KG1 (cell line): ENCODE data around the gene KCNIP2.
"Not testable (repeated sequence)": the region's sequence is repeated elsewhere in the genome, so short reads cannot be mapped to it uniquely, and the experiment has no call there.

Experiments
- DNase-seq: peaks from one replicate; lab custom pipeline; 2025; lab: John Stamatoyannopoulos, UW

Gene KCNIP2

DNA sequence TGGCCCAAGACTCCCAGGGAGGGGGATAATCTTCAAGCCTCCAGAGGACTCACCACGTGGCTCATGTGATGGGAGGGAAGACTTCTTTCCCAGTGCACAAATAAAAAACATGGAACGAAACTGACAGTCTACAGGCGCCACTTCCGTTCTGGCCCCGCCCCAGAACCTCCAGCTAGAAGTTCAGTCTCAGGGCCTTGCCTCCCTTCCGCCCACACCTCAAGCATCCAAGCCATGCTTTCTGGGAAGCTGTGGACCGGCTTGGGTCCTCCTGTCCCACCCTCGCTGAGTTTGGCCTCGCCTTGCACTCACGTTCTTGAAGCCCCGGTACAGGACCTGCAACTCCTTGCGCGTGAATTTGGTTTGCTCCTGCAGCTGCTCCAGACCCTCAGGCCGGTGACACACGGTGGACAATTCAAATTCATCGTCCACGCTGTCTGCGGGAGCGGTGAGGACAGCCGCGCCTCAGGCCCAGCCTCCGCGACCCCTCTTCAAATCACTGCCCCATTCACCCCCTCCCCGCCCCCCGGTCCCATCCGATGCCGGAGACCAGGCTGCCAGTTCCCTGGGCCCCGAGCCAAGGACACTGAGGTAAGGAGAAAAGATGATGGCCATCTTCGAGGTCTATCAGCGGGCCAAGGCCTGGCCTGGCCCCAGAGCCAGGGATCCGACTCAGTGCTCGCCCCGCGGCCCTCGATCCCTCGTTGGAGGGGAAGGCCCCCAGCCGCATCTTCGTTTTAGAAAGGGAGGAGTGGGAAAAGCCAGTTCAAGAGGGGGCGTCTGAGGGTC is 14.6 kb downstream of the KCNIP2 start:
- no peak for DNase-seq

DNA sequence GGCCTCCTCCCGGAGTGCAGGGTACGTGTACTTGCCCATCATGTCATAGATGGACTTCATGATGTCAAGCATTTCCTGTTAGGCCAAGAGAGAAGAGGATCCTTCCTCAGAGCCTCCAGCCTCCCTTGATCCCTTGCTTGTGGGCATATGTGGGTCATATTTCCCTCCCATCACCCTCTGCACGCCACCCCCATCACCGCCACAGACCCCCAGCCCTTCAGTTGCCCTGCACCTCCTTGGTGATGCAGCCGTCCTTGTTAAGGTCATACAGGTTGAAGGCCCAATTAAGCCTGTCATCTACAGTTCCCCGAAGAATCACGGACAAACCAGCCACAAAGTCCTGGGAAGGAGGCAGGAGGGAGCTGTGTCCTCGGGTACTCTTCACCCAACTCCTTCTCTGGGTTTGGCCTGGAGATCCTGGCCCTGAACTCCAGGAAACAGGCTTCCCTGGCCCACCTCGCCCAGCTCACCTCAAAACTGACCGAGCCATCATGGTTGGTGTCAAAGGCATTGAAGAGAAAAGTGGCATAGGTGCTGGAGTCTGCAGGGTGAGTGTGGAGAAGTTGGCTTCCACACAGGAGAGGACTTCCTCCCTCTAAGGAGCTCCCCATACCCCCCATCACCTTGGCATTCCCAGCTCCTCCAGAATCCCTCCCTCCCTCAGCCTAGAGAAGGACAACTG is 15.5 kb downstream of the KCNIP2 start:
- DNase-seq = no peak

- DNase-seq = no peak
Measured at GRCh38 chr10:101826852-101827434, 16.7 kb downstream of the KCNIP2 start.

DNA sequence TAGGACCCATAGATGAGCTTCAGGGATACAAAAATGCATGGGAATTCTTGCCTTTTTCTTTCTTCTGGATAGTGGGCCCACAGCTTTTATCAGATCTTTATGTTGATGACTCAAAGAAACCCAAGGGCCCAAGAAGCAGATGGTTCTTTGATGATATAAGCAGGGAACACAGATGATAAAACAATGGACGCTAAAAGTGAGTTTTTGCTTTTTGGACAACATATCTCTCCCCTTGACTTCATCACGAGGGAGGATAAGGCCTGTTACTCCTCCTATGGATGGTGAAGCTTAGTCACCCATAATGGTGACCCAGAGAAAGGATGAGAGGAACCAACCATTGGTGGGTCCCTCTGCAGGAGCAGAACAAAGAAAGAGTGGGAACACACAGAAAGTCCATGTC is 18.9 kb downstream of the KCNIP2 start:
- DNase-seq = no peak

DNA sequence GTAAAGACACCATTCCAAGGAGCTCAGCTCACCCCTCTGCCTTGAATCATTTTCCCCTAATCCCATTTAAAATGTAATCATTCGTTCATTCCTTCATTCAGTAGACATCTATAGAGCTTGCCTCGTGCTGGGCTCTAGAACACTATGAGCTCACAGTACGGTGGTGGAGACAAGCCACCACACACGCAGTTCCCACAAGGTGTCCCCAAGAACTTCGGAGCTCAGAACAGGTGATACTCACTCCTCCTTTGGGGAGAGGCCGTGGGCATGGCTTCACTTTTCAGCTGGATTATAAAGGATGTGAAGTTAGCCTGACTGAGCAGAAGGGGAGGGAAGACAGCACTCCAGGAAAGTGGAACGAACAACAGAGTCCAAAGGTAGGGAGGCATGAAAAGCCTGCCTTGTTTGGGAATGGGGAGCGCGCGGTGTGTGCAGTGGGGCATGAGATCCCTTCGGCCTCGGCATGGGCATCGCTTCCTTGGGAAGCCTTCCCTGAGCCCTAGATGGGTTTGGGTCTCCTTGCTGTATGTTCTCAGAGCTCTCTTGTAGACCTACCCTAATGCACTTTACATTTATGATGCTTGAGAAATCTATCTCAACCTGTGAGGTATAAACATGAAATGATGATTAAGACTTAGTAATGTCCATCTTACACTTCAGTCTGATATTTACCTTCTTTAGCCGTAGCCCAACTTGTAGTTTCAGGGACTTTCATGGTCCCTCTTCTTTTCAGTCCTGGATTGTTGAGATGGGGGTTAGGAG is 24.5 kb downstream of the KCNIP2 start:
- no peak for DNase-seq

- peak; percentile 99 for DNase-seq
Measured at GRCh38 chr10:101818119-101818871, 25.3 kb downstream of the KCNIP2 start, which contains the start of gene OGA. Gene OGA (minus strand): TSS chr10:101818444. CDS start chr10:101818022, 422 bp downstream.

DNA sequence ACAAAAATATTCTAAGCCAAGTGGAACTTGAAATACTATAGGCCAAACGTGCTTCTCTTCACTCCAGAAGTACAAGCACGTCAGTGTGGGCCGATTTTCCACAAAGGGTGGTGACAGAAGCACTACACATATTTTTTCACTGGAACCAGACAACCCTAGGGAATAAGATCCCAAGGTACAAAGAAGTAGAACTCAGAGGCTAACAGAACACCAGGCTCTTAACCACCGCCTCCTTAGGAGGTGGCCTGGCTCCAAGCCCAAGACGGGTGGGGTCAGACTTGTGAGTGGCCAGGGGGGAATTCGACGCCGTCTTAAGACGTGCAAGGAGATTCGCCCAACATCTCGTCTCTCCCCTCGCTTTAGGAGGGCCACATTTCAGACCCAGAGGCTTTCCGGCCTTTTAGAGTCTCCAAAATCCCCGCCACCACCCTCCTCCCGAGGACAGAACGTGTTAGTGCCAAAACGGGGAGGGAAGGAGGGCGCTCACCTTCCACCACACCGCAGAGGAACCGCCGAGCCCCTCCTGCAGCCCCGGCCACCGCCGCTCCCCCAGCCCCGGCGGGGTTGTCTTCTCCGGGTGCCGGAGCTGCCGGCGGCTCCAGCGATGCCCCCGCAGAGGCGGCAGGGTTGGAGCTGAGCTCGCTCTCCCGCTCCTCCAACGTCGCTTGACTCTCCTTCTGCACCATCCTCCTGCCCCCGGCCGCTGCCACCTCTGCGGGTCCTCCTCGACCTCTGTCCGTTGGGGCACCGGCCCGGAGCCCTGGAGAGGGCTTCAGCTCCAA is 26.1 kb downstream of the KCNIP2 start:
- peak; percentile 36 for DNase-seq

DNA sequence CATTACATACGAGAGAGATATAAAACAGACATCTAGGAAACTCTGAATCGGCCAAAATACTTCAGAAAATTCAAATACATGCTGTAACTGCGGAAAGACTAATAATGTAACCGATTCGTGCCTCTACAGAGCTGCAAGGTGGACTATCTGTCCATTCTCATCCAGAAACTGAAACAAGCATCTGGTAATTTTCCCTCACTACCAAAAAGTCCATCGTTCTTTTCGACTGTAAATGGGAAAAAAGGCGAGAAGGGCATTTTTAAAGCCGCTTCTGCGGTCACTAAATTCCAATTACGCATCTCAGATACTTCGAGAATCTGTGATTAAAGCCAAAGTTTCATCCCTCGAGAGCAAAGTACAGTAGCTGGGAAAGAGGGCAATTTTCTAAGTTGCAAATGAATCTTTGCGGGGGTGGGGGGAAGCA is 26.7 kb downstream of the KCNIP2 start:
- DNase-seq = no peak

- DNase-seq = no peak
Measured at GRCh38 chr10:101816376-101816775, 27.2 kb downstream of the KCNIP2 start.

GRCh38 chr10:101814466-101815071 is 29.0 kb downstream of the KCNIP2 start:
- no peak for DNase-seq

DNA sequence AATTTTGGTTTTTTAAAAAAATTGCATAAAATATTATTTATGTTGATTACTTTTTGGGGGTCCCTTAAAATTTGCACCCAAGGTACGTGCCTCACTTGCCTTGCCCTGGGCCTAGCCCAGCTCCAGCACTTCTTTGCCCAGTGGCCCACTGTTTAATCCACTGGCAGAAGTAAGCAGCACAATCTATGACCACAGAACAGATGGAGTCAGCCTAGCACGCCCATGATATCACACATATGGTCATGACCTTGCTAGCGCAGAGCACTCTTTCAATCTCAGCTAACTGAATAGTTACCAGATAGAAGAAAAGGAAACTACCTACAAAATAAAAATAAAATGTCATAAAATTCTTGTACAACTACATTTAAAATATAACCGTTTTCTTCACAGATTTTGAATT is 31.0 kb downstream of the KCNIP2 start:
- no peak for DNase-seq

DNA sequence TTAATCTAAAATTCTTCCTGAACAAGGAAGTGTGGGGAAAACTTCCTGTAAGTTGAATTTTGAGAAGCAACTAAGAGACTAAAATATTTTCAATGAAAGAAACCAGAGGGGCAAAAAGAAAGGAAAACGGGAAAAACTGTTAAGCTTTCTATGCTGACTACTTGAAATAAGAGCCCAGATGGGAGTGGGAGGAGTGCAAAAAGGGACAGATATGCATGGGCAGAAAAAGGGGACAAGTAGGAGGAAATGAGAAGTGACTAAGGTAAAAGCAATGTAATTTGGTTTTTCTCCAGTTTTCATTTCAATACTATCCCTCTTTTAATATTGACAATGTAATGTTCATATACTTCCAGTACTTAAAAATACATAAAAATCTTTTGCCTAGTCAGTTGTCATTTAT is 36.4 kb downstream of the KCNIP2 start:
- no peak for DNase-seq

DNA sequence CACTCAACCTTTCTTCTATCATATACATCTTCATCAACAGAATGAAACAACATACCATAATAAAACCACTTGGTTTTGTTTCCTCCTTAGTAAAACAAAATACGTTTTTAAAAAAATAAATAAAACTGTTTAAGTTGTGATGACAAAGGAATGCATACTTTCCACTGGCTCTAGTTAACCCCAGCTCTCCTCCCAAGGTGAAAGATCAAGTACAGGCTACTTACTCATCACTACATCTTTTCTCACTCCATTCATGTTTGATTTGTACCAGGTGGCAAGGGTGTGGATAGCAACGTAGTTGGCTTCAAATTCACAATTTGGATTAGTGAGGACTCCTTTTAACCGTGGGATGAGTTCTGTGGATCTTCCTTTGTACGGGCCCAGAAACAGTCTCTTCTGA is 40.1 kb downstream of the KCNIP2 start:
- no peak for DNase-seq

DNA sequence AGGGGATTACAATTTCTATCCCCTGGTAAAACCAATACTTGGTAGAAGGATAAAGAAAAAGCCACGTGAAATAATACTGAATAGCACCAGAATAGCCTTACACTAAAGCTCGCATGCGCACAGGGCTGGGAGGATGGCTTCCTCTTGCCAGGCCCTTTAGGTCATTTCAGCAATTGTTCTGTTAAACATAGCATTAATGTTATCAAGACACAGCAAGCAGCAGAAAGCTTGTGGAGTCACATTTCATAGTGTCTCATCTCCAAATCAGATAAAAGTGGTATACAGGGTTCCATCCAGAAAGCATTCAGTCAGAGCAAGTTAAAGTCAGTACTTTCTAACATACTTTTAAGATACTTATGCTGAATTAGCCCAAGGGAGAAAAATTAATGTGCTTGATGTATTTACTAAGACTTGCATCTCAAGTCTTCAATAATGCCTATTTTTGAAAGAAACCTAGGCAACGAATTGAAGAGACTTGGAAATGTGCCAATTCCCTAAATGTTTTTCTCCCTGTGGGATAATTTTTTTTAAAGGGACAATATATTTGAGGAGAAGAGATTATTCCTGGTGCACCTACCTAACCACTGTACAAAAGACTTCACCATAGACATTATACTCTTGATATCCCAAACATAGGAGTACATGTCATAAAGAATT is 46.1 kb downstream of the KCNIP2 start:
- DNase-seq = no peak

DNA sequence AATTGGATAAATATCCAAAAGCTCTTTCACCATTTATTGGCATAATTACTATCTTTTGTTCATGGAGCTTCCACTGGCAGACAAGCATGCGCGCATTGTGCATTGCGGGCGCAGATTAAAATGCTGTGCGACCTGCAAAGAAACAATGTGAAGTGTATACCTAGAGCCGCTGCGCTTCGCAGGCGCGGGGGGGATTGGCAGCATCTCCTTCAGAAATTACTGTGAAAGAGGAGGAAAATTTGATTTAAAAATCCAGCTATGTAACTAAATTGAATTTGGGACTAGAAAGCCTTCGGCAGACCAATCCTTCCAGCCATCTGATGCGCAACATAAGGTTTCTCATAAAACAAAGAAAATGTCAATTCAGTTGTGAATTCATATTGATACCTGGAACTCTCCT is 50.1 kb downstream of the KCNIP2 start:
- DNase-seq = no peak

GRCh38 chr10:101789686-101790085 is 53.9 kb downstream of the KCNIP2 start:
- DNase-seq = no peak

GRCh38 chr10:101789231-101789630 is 54.4 kb downstream of the KCNIP2 start:
- not testable (repeated sequence) for DNase-seq

DNA sequence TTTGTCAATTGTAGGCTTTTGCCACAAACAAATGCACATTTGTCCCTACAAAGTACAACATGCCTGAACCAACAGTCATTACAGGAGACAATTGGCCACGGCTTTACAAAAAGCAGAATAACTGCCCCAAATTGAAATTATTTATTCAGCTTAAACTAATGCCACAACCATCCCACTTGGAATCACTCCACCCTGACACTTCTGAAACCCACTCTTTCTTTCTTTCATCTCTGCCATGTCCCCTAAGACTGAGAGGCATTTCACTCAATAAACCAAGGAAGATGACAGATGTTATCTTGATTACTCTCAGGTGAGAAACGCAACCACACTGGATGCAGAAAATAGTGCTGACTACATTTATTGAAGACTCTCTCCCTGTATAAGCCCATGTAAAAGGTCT is 57.8 kb downstream of the KCNIP2 start:
- DNase-seq = no peak

GRCh38 chr10:101784558-101784957 is 59.0 kb downstream of the KCNIP2 start:
- DNase-seq = no peak

DNA sequence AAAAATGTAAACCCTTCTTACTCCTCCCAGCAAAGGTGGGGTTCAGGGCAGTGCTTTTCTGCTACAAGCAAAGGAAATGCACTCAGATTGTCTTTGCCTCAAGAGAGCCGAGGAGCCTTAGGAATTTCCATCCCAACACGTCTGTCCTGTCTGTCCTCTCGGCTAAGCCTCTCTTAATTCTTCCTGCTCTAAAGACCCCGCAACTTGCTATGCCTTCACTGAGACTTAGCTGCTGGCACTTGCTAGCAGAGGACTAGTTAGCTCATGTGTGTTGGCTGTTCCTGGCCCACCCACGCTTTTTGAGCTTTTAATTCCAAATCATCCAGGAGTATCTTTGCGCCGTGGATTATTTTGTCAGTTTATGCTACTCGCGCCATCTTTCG is 59.9 kb downstream of the KCNIP2 start:
- DNase-seq = no peak
